ENCODE data around the gene CALML5.

GRCh38 chr10:5461914-5462840, 37.2 kb downstream of the CALML5 start:
- TF ChIP-seq EP300 (IDR thresholded peaks at IDR 0.05; ENCODE audit: borderline replicate concordance): no peak
- TF ChIP-seq TAF1 (IDR thresholded peaks at IDR 0.05; ENCODE audit: low read depth): no peak
- TF ChIP-seq CEBPB (IDR thresholded peaks at IDR 0.05): no peak
- TF ChIP-seq RAD21 (IDR thresholded peaks at IDR 0.05; ENCODE audit: low read depth): no peak
- TF ChIP-seq, protein P1, sequence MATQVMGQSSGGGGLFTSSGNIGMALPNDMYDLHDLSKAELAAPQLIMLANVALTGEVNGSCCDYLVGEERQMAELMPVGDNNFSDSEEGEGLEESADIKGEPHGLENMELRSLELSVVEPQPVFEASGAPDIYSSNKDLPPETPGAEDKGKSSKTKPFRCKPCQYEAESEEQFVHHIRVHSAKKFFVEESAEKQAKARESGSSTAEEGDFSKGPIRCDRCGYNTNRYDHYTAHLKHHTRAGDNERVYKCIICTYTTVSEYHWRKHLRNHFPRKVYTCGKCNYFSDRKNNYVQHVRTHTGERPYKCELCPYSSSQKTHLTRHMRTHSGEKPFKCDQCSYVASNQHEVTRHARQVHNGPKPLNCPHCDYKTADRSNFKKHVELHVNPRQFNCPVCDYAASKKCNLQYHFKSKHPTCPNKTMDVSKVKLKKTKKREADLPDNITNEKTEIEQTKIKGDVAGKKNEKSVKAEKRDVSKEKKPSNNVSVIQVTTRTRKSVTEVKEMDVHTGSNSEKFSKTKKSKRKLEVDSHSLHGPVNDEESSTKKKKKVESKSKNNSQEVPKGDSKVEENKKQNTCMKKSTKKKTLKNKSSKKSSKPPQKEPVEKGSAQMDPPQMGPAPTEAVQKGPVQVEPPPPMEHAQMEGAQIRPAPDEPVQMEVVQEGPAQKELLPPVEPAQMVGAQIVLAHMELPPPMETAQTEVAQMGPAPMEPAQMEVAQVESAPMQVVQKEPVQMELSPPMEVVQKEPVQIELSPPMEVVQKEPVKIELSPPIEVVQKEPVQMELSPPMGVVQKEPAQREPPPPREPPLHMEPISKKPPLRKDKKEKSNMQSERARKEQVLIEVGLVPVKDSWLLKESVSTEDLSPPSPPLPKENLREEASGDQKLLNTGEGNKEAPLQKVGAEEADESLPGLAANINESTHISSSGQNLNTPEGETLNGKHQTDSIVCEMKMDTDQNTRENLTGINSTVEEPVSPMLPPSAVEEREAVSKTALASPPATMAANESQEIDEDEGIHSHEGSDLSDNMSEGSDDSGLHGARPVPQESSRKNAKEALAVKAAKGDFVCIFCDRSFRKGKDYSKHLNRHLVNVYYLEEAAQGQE (IDR thresholded peaks at IDR 0.05; ENCODE audit: low read depth): no peak
- no peak for TF ChIP-seq YY1 (IDR thresholded peaks at IDR 0.05; ENCODE audit: low read depth)
- TF ChIP-seq TCF12 (IDR thresholded peaks at IDR 0.05; ENCODE audit: low read depth): no peak
- no peak for TF ChIP-seq NFIC (IDR thresholded peaks at IDR 0.05)
- no peak for TF ChIP-seq FOXM1 (IDR thresholded peaks at IDR 0.05; ENCODE audit: borderline replicate concordance, low read depth)
- no peak for TF ChIP-seq ZBTB7A (IDR thresholded peaks at IDR 0.05; ENCODE audit: low read depth)
